GM21576 (cell line): ENCODE measurements around the gene ZKSCAN5.

Experiments
- ATAC-seq: cut with Tn5 transposase; IDR thresholded peaks from one replicate; pipeline ENCODE4 v1.9.1; 2021; ENCODE audit warnings: mild to moderate bottlenecking, moderate library complexity; ENCODE audit not compliant: unreplicated experiment

The ZKSCAN5 gene

GRCh38 chr7:99504603-99505323, at the start of gene ZKSCAN5:
TSS of gene ZKSCAN5 (plus strand) at chr7:99504662. CDS start at chr7:99506045, 1,383 bp downstream.
- ATAC-seq, result peak; percentile 79

GRCh38 chr7:99455874-99456273, 48.6 kb upstream of the ZKSCAN5 start:
- ATAC-seq, result no peak

GRCh38 chr7:99456288-99456687, 48.2 kb upstream of the ZKSCAN5 start:
- no peak for ATAC-seq

GRCh38 chr7:99457050-99457649, 47.3 kb upstream of the ZKSCAN5 start:
- no peak for ATAC-seq

- ATAC-seq, result no peak
Observed at GRCh38 chr7:99457650-99458493, 46.6 kb upstream of the ZKSCAN5 start.

GRCh38 chr7:99459087-99459486, 45.4 kb upstream of the ZKSCAN5 start:
- no peak for ATAC-seq

- ATAC-seq, result no peak
Observed at GRCh38 chr7:99460651-99461050, 43.8 kb upstream of the ZKSCAN5 start.

GRCh38 chr7:99461221-99461620, 43.2 kb upstream of the ZKSCAN5 start:
- ATAC-seq, result no peak

GRCh38 chr7:99465421-99465768, 39.1 kb upstream of the ZKSCAN5 start:
- no peak for ATAC-seq

- ATAC-seq, result no peak
Observed at GRCh38 chr7:99468336-99468918, 36.0 kb upstream of the ZKSCAN5 start.

GRCh38 chr7:99469381-99470065, 34.9 kb upstream of the ZKSCAN5 start:
- ATAC-seq, result no peak

- peak; percentile 95 for ATAC-seq
Observed at GRCh38 chr7:99472561-99473314, 31.7 kb upstream of the ZKSCAN5 start, which contains the start of gene ZNF789. TSS of gene ZNF789 (plus strand) at chr7:99472890. CDS start at chr7:99476457, 3,567 bp downstream.

- no peak for ATAC-seq
Observed at GRCh38 chr7:99473315-99473596, 31.2 kb upstream of the ZKSCAN5 start.

GRCh38 chr7:99476107-99476506, 28.4 kb upstream of the ZKSCAN5 start:
- no peak for ATAC-seq

- ATAC-seq, result no peak
Observed at GRCh38 chr7:99478464-99479440, 25.7 kb upstream of the ZKSCAN5 start.

- ATAC-seq, result no peak
Observed at GRCh38 chr7:99485094-99485493, 19.4 kb upstream of the ZKSCAN5 start.

- ATAC-seq, result no peak
Observed at GRCh38 chr7:99489235-99489634, 15.2 kb upstream of the ZKSCAN5 start.

GRCh38 chr7:99490878-99491277, 13.6 kb upstream of the ZKSCAN5 start:
- no peak for ATAC-seq

GRCh38 chr7:99493823-99494222, 10.6 kb upstream of the ZKSCAN5 start:
- ATAC-seq, result no peak
